K562 (cell line): ENCODE data around the gene TMEM126B.
"Not testable (repeated sequence)": the region's sequence is repeated elsewhere in the genome, so short reads cannot be mapped to it uniquely, and the experiment has no call there.

ENCODE experiments used
- CHD4 ChIP-seq: fragments of 200-600 bp; sonication (generic); IDR thresholded peaks from 3 replicates; pipeline ENCODE4 v1.6.1; 2012; ENCODE audit warnings: low read depth, mild to moderate bottlenecking, mixed read lengths, low read length, inconsistent platforms; ENCODE audit not compliant: insufficient read depth, insufficient replicate concordance, poor library complexity, severe bottlenecking
- CTCF ChIP-seq, 3 experiments: IDR thresholded peaks in 2 of 3; conservative IDR thresholded peaks in 1 of 3; 2 replicates each; pipeline ENCODE4 v1.5.1; 2011 to 2012; ENCODE audit warnings: low read length in 3 of 3, mild to moderate bottlenecking in 3 of 3, control low read depth in 2 of 3, improper control_type of control experiment in 1 of 3, inconsistent platforms in 1 of 3, low read depth in 1 of 3, mixed read lengths in 1 of 3, moderate library complexity in 1 of 3; ENCODE audit not compliant: insufficient read depth in 2 of 3
- ELK3 ChIP-seq: fragments of 450-650 bp; formaldehyde crosslinking; IDR thresholded peaks from 2 replicates; pipeline ENCODE4 v1.4.0; 2020; ENCODE audit warnings: mild to moderate bottlenecking
- EZH2 ChIP-seq: IDR thresholded peaks from 2 replicates; pipeline ENCODE4 v1.6.1; 2012; ENCODE audit warnings: low read depth, mild to moderate bottlenecking, inconsistent platforms, low read length, borderline replicate concordance
- JUNB ChIP-seq: fragments of 450-650 bp; formaldehyde crosslinking; conservative IDR thresholded peaks from 2 replicates; pipeline ENCODE4 v1.4.0; 2020; ENCODE audit warnings: mild to moderate bottlenecking
- MAZ ChIP-seq, 2 experiments: fragments of 450-650 bp in 1 of 2; sonication (generic) in 1 of 2; formaldehyde crosslinking; IDR thresholded peaks in 1 of 2; conservative IDR thresholded peaks in 1 of 2; 2 replicates each; pipeline versions ENCODE4 v1.4.0 to v1.5.0; 2020; ENCODE audit warnings: mild to moderate bottlenecking in 1 of 2, missing genetic modification reagents in 1 of 2
- TOE1 ChIP-seq, 2 experiments: fragments of 450-650 bp in 1 of 2; sonication (generic) in 1 of 2; formaldehyde crosslinking in 1 of 2; IDR thresholded peaks; 2 replicates each; pipeline versions ENCODE4 v1.7.1 to v1.8.0; 2016 to 2022; ENCODE audit warnings: borderline replicate concordance in 2 of 2, mild to moderate bottlenecking in 2 of 2, antibody characterized with exemption in 1 of 2, inconsistent platforms in 1 of 2, low read depth in 1 of 2, missing genetic modification reagents in 1 of 2, moderate library complexity in 1 of 2
- ZBTB1 ChIP-seq: sonication (generic); formaldehyde crosslinking; IDR thresholded peaks from 2 replicates; pipeline ENCODE4 v1.8.1; 2023; ENCODE audit warnings: missing genetic modification reagents, low read depth, mild to moderate bottlenecking, borderline replicate concordance
- ZBTB26 ChIP-seq: fragments of 450-650 bp; formaldehyde crosslinking; IDR thresholded peaks from 2 replicates; pipeline ENCODE4 v1.4.0; 2022; ENCODE audit warnings: missing genetic modification characterization
- ZNF239 ChIP-seq: fragments of 250-450 bp; sonication (Bioruptor Pico); IDR thresholded peaks from 2 replicates; pipeline ENCODE4 v1.4.0; 2020; ENCODE audit warnings: mild to moderate bottlenecking

- TF ChIP-seq ELK3 (CRISPR knock-in tag); CTCF (IDR thresholded peaks at IDR 0.05 in 2 of 3, conservative IDR thresholded peaks at IDR 0.05 in 1 of 3; ENCODE audit: insufficient read depth in 2 of 3, low read depth in 1 of 3, low read length in 3 of 3); MAZ (CRISPR knock-in tag; conservative IDR thresholded peaks at IDR 0.05 in 1 of 2, IDR thresholded peaks at IDR 0.05 in 1 of 2); EZH2; JUNB (CRISPR knock-in tag); TOE1 (IDR thresholded peaks at IDR 0.05; ENCODE audit: borderline replicate concordance); TOE1 (CRISPR knock-in tag; IDR thresholded peaks at IDR 0.05; ENCODE audit: borderline replicate concordance, low read depth); ZBTB26 (CRISPR knock-in tag); ZBTB1 (CRISPR knock-in tag); ZNF239 (CRISPR knock-in tag); CHD4: not testable (repeated sequence)
Measured at GRCh38 chr11:85609286-85609685, 19.1 kb upstream of the TMEM126B start.
